SK-N-SH treated with all-trans-retinoic acid at 6 μM for 48 hours (cell line): ENCODE measurements around the gene SLC16A10.

ENCODE experiments used
- ATAC-seq: fragments of 200-7000 bp; cut with Tn5 transposase; 3 replicates; pipeline ENCODE4 v1.9.1; 2020; ENCODE audit warnings: mild to moderate bottlenecking, moderate library complexity
- BACH2 ChIP-seq: fragments of 250-450 bp; sonication (Bioruptor Pico); IDR thresholded peaks from 2 replicates; pipeline ENCODE4 v1.9.0; 2021; ENCODE audit warnings: mild to moderate bottlenecking, borderline replicate concordance
- CREB5 ChIP-seq: fragments of 250-450 bp; sonication (Bioruptor Pico); IDR thresholded peaks from 2 replicates; pipeline ENCODE4 v1.5.1; 2020; ENCODE audit warnings: low read depth, mild to moderate bottlenecking, moderate library complexity
- CSDC2 ChIP-seq: fragments of 250-450 bp; sonication (Bioruptor Pico); IDR thresholded peaks from 2 replicates; pipeline ENCODE4 v1.5.0; 2020; ENCODE audit warnings: mild to moderate bottlenecking, moderate library complexity
- CSRNP3 ChIP-seq: fragments of 250-450 bp; sonication (Bioruptor Pico); IDR thresholded peaks from 2 replicates; pipeline ENCODE4 v1.5.1; 2021; ENCODE audit warnings: mild to moderate bottlenecking, moderate library complexity
- GLIS3 ChIP-seq: fragments of 250-450 bp; sonication (Bioruptor Pico); IDR thresholded peaks from 2 replicates; pipeline ENCODE4 v1.5.0; 2020; ENCODE audit warnings: mild to moderate bottlenecking, moderate library complexity
- ISL1 ChIP-seq: fragments of 250-450 bp; sonication (Bioruptor Pico); IDR thresholded peaks from 2 replicates; pipeline ENCODE4 v2.1.2; 2022; ENCODE audit warnings: mild to moderate bottlenecking, moderate library complexity
- OSR1 ChIP-seq: fragments of 250-450 bp; sonication (Bioruptor Pico); IDR thresholded peaks from 2 replicates; pipeline ENCODE4 v1.8.0; 2022; ENCODE audit warnings: moderate library complexity, mild to moderate bottlenecking, inconsistent platforms
- PATZ1 ChIP-seq: fragments of 250-450 bp; sonication (Bioruptor Pico); IDR thresholded peaks from 2 replicates; pipeline ENCODE4 v1.8.0; 2020; ENCODE audit warnings: mild to moderate bottlenecking, moderate library complexity, borderline replicate concordance
- POU6F1 ChIP-seq: fragments of 250-450 bp; sonication (Bioruptor Pico); IDR thresholded peaks from 2 replicates; pipeline ENCODE4 v1.8.0; 2021; ENCODE audit warnings: low read depth, mild to moderate bottlenecking, moderate library complexity, borderline replicate concordance
- PPARA ChIP-seq: fragments of 250-450 bp; sonication (Bioruptor Pico); IDR thresholded peaks from 2 replicates; pipeline ENCODE4 v1.5.0; 2020; ENCODE audit warnings: mild to moderate bottlenecking, borderline replicate concordance
- SNAI2 ChIP-seq: fragments of 250-450 bp; sonication (Bioruptor Pico); IDR thresholded peaks from 2 replicates; pipeline ENCODE4 v1.5.0; 2020; ENCODE audit warnings: mild to moderate bottlenecking, moderate library complexity
- TCF4 ChIP-seq: fragments of 250-450 bp; sonication (Bioruptor Pico); IDR thresholded peaks from 2 replicates; pipeline ENCODE4 v1.8.0; 2021; ENCODE audit warnings: mild to moderate bottlenecking, moderate library complexity, borderline replicate concordance
- TOX ChIP-seq: fragments of 250-450 bp; sonication (Bioruptor Pico); IDR thresholded peaks from 2 replicates; pipeline ENCODE4 v1.8.0; 2021; ENCODE audit warnings: mild to moderate bottlenecking, moderate library complexity, borderline replicate concordance
- TSHZ2 ChIP-seq: fragments of 250-450 bp; sonication (Bioruptor Pico); IDR thresholded peaks from 2 replicates; pipeline ENCODE4 v1.5.0; 2020; ENCODE audit warnings: mild to moderate bottlenecking, moderate library complexity
- ZFP3 ChIP-seq: fragments of 250-450 bp; sonication (Bioruptor Pico); IDR thresholded peaks from 2 replicates; pipeline ENCODE4 v1.5.0; 2020; ENCODE audit warnings: mild to moderate bottlenecking, moderate library complexity
- ZFP30 ChIP-seq: fragments of 450-650 bp; formaldehyde crosslinking; IDR thresholded peaks from 2 replicates; pipeline ENCODE4 v1.5.0; 2022; ENCODE audit warnings: mild to moderate bottlenecking, moderate library complexity
- ZNF565 ChIP-seq: fragments of 450-650 bp; formaldehyde crosslinking; conservative IDR thresholded peaks from 2 replicates; pipeline ENCODE4 v1.5.0; 2020; ENCODE audit warnings: low read depth, mild to moderate bottlenecking, moderate library complexity
- ZNF70 ChIP-seq: fragments of 450-650 bp; formaldehyde crosslinking; IDR thresholded peaks from 2 replicates; pipeline ENCODE4 v1.5.0; 2020; ENCODE audit warnings: mild to moderate bottlenecking, moderate library complexity
- ZNF8 ChIP-seq: fragments of 450-650 bp; formaldehyde crosslinking; IDR thresholded peaks from 2 replicates; pipeline ENCODE4 v1.5.0; 2020; ENCODE audit warnings: mild to moderate bottlenecking, moderate library complexity

The SLC16A10 gene

DNA sequence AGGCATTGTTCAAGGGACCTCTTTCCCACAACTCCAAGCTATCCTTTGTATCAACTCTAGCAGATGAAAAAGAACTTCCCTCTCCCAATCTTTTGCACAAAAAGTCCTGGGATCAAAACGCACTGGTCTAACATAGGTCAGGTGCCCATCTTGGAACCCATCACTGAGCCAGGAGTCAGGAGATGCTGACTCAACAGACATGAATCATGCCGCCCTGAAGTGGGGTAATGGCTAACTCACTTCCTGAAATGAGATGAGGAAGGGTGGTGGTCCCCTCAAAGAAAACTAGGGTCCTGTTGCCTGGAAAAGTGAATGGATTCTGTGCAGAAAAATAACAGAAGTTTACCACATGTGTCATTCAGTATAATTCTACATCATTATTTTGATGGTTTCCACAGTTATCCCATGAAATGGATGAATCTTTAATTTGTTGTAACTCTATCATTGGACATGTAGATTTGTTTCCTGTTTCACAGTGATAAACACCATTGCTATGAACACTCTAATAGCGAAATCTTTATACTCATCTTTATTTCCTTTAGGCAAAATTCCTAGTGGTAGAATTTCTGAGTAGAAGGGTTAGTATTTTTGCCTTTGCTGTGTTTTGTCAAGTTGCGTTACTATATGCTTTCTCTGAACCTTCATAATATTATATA lies 151.3 kb downstream of the SLC16A10 start:
- TF ChIP-seq ZNF8, result no peak
- no peak for TF ChIP-seq GLIS3 (CRISPR knock-in tag)
- no peak for TF ChIP-seq TOX (CRISPR knock-in tag)
- no peak for TF ChIP-seq PPARA (CRISPR knock-in tag)
- no peak for TF ChIP-seq CSDC2 (CRISPR knock-in tag)
- no peak for TF ChIP-seq SNAI2
- no peak for TF ChIP-seq BACH2 (CRISPR knock-in tag)
- no peak for TF ChIP-seq TCF4 (CRISPR knock-in tag)
- no peak for TF ChIP-seq OSR1 (CRISPR knock-in tag)
- TF ChIP-seq CREB5 (CRISPR knock-in tag), result no peak
- TF ChIP-seq ZFP30 (CRISPR knock-in tag), result no peak
- TF ChIP-seq TSHZ2, result no peak
- no peak for TF ChIP-seq ZNF565 (CRISPR knock-in tag)
- no peak for TF ChIP-seq POU6F1 (CRISPR knock-in tag)
- TF ChIP-seq ZNF70 (CRISPR knock-in tag), result no peak
- TF ChIP-seq ZFP3 (CRISPR knock-in tag), result no peak
- no peak for TF ChIP-seq PATZ1 (CRISPR knock-in tag)
- no peak for TF ChIP-seq ISL1
- TF ChIP-seq CSRNP3, result no peak
- peak; percentile 59 for ATAC-seq

DNA sequence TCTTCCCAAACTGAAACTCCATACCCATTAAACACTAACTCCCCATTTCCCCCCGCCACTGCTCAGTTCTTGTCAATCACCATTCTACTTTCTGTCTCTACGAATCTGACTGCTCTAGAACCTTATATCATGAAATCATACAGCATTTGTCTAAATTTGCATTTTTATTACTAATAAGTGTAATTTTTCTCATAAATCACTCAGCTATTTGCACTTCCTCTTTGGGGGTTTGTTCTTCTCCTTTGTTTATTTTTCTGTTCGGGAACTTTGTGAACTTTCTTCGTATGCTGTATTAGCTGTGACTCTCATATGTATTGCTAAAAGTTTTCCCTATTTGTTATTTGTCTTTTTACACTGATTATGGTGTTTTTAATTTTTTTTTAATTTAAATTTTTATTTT lies 152.2 kb downstream of the SLC16A10 start:
- TF ChIP-seq TSHZ2, result no peak
- TF ChIP-seq ISL1, result no peak
- TF ChIP-seq ZFP3 (CRISPR knock-in tag), result no peak
- no peak for TF ChIP-seq TCF4 (CRISPR knock-in tag)
- TF ChIP-seq BACH2 (CRISPR knock-in tag), result no peak
- TF ChIP-seq SNAI2, result no peak
- TF ChIP-seq PPARA (CRISPR knock-in tag), result no peak
- no peak for TF ChIP-seq POU6F1 (CRISPR knock-in tag)
- no peak for TF ChIP-seq CREB5 (CRISPR knock-in tag)
- ATAC-seq, result no peak
